Measurements from ENCODE around the gene OXSR1.

- no peak for TF ChIP-seq SIN3A (IDR thresholded peaks at IDR 0.05; ENCODE audit: low read depth, low read length)
- TF ChIP-seq, protein P1, sequence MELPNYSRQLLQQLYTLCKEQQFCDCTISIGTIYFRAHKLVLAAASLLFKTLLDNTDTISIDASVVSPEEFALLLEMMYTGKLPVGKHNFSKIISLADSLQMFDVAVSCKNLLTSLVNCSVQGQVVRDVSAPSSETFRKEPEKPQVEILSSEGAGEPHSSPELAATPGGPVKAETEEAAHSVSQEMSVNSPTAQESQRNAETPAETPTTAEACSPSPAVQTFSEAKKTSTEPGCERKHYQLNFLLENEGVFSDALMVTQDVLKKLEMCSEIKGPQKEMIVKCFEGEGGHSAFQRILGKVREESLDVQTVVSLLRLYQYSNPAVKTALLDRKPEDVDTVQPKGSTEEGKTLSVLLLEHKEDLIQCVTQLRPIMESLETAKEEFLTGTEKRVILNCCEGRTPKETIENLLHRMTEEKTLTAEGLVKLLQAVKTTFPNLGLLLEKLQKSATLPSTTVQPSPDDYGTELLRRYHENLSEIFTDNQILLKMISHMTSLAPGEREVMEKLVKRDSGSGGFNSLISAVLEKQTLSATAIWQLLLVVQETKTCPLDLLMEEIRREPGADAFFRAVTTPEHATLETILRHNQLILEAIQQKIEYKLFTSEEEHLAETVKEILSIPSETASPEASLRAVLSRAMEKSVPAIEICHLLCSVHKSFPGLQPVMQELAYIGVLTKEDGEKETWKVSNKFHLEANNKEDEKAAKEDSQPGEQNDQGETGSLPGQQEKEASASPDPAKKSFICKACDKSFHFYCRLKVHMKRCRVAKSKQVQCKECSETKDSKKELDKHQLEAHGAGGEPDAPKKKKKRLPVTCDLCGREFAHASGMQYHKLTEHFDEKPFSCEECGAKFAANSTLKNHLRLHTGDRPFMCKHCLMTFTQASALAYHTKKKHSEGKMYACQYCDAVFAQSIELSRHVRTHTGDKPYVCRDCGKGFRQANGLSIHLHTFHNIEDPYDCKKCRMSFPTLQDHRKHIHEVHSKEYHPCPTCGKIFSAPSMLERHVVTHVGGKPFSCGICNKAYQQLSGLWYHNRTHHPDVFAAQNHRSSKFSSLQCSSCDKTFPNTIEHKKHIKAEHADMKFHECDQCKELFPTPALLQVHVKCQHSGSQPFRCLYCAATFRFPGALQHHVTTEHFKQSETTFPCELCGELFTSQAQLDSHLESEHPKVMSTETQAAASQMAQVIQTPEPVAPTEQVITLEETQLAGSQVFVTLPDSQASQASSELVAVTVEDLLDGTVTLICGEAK (IDR thresholded peaks at IDR 0.05; ENCODE audit: borderline replicate concordance) = no peak
- TF ChIP-seq EGR1 (IDR thresholded peaks at IDR 0.05; ENCODE audit: borderline replicate concordance in 1 of 2, low read depth in 2 of 2, low read length in 2 of 2) = no peak
- no peak for TF ChIP-seq TAF1 (IDR thresholded peaks at IDR 0.05; ENCODE audit: borderline replicate concordance, low read depth, low read length)
- TF ChIP-seq, protein P2, sequence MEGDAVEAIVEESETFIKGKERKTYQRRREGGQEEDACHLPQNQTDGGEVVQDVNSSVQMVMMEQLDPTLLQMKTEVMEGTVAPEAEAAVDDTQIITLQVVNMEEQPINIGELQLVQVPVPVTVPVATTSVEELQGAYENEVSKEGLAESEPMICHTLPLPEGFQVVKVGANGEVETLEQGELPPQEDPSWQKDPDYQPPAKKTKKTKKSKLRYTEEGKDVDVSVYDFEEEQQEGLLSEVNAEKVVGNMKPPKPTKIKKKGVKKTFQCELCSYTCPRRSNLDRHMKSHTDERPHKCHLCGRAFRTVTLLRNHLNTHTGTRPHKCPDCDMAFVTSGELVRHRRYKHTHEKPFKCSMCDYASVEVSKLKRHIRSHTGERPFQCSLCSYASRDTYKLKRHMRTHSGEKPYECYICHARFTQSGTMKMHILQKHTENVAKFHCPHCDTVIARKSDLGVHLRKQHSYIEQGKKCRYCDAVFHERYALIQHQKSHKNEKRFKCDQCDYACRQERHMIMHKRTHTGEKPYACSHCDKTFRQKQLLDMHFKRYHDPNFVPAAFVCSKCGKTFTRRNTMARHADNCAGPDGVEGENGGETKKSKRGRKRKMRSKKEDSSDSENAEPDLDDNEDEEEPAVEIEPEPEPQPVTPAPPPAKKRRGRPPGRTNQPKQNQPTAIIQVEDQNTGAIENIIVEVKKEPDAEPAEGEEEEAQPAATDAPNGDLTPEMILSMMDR (IDR thresholded peaks at IDR 0.05 in 2 of 3, conservative IDR thresholded peaks at IDR 0.05 in 1 of 3; ENCODE audit: control insufficient read depth in 2 of 3, extremely low read depth in 1 of 3, insufficient read depth in 1 of 3, low read depth in 3 of 3, low read length in 3 of 3) = no peak
- no peak for TF ChIP-seq EED (IDR thresholded peaks at IDR 0.05; ENCODE audit: low read depth)
- no peak for TF ChIP-seq CBX5 (IDR thresholded peaks at IDR 0.05; ENCODE audit: low read depth)
- TF ChIP-seq, protein P3, sequence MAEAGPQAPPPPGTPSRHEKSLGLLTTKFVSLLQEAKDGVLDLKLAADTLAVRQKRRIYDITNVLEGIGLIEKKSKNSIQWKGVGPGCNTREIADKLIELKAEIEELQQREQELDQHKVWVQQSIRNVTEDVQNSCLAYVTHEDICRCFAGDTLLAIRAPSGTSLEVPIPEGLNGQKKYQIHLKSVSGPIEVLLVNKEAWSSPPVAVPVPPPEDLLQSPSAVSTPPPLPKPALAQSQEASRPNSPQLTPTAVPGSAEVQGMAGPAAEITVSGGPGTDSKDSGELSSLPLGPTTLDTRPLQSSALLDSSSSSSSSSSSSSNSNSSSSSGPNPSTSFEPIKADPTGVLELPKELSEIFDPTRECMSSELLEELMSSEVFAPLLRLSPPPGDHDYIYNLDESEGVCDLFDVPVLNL (IDR thresholded peaks at IDR 0.05; ENCODE audit: low read depth, low read length) = no peak
- no peak for TF ChIP-seq POLR2AphosphoS5 (IDR thresholded peaks at IDR 0.05; ENCODE audit: low read length)
- TF ChIP-seq YY1 (IDR thresholded peaks at IDR 0.05; ENCODE audit: low read depth, low read length) = no peak
- TF ChIP-seq RB1 (IDR thresholded peaks at IDR 0.05; ENCODE audit: borderline replicate concordance) = no peak
- TF ChIP-seq ZNF274 (IDR thresholded peaks at IDR 0.05; ENCODE audit: insufficient read depth, insufficient read length) = no peak
- no peak for TF ChIP-seq NRF1 (conservative IDR thresholded peaks at IDR 0.05; ENCODE audit: low read depth, low read length)
- TF ChIP-seq SP1 (IDR thresholded peaks at IDR 0.05; ENCODE audit: low read depth, low read length) = no peak
Measured at GRCh38 chr3:38274864-38275649, 109.7 kb downstream of the OXSR1 start.

Measured in GM12878 (cell line).